NCI-H69 (cell line): ENCODE measurements around the gene KIR3DL2.
"Not testable (repeated sequence)": the region's sequence is repeated elsewhere in the genome, so short reads cannot be mapped to it uniquely, and the experiment has no call there.

Experiments used
- DNase-seq: peaks from one replicate; lab custom pipeline; 2025; lab: John Stamatoyannopoulos, UW

Gene KIR3DL2

DNA sequence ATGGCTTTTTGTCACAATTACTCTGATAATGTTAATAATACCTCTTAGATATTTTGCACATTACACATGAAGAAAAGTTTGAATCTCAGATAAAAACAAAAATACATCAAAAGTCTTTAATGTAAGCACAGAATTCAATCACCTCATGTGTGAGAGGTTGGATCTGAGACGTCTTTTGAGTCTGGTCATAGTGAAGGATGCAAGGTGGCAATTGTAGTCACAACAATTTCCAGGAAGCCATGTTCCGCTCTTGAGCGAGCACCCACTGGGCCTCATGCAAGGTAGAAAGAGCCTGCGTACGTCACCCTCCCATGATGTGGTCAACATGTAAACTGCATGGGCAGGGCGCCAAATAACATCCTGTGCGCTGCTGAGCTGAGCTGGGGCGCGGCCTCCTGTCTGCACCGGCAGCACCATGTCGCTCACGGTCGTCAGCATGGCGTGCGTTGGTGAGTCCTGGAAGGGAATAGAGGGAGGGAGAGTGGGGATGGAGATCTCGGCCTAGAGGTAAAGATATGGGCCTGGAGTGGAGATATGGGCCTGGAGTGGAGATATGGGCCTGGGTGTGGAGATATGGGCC, at the start of gene KIR3DL2:
Gene KIR3DL2, plus strand, starts transcription at position 383 of the 580 bp plus-strand sequence. Its CDS starts 33 bp downstream, at position 416.
- DNase-seq: not testable (repeated sequence)

GRCh38 chr19:54803410-54803809, 46.8 kb upstream of the KIR3DL2 start, which contains the start of gene KIR2DL4:
Gene KIR2DL4, plus strand, starts transcription at chr19:54803610. Its CDS starts 42 bp downstream, at chr19:54803652.
- DNase-seq: no peak

- no peak for DNase-seq
Observed at GRCh38 chr19:54804101-54804500, 46.1 kb upstream of the KIR3DL2 start.

DNA sequence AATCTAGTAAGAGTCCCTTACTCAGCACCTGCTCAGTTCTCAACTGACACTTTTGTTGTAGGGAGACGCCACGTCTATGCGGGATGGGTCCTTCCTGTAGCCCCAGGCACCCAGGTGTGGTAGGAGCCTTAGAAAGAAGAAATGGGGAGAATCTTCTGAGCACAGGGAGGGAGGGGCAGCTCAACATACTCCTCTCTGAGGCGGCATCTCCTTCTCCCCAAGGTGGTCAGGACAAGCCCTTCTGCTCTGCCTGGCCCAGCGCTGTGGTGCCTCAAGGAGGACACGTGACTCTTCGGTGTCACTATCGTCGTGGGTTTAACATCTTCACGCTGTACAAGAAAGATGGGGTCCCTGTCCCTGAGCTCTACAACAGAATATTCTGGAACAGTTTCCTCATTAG, 45.7 kb upstream of the KIR3DL2 start:
- no peak for DNase-seq

DNA sequence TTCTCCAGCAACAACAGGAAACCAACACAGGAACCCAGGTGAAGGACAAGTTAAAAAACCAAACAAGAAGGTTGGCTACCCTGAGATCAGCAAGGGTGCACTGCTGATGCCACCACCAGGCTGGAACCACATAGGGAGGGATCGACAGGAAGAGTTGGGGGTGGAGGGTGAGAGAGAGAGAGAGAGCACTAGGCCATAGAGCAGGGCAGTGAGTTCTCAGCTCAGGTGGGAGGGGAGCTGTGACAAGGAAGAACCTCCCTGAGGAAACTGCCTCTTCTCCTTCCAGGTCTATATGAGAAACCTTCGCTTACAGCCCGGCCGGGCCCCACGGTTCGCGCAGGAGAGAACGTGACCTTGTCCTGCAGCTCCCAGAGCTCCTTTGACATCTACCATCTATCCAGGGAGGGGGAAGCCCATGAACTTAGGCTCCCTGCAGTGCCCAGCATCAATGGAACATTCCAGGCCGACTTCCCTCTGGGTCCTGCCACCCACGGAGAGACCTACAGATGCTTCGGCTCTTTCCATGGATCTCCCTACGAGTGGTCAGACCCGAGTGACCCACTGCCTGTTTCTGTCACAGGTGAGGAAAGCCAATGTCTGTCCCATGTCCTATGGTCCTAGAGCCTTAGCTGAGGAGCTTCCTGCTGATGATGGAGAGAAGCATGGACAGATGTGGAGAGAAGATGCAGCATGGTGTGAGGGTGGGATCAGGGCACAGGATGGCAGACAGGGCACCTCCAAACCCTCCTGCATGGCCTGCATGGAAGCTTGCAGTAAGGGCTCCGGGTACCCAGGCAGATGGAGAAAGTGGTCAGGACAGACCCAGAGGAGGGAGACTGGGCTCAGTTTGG, 44.4 kb upstream of the KIR3DL2 start:
- DNase-seq: no peak

- DNase-seq: no peak
Observed at GRCh38 chr19:54806516-54806838, 43.8 kb upstream of the KIR3DL2 start.

GRCh38 chr19:54814571-54814970, 35.7 kb upstream of the KIR3DL2 start:
- DNase-seq: not testable (repeated sequence)

- not testable (repeated sequence) for DNase-seq
Observed at GRCh38 chr19:54816251-54816650, 34.0 kb upstream of the KIR3DL2 start, which contains the start of gene KIR3DL1. Gene KIR3DL1, plus strand, starts transcription at chr19:54816468.

DNA sequence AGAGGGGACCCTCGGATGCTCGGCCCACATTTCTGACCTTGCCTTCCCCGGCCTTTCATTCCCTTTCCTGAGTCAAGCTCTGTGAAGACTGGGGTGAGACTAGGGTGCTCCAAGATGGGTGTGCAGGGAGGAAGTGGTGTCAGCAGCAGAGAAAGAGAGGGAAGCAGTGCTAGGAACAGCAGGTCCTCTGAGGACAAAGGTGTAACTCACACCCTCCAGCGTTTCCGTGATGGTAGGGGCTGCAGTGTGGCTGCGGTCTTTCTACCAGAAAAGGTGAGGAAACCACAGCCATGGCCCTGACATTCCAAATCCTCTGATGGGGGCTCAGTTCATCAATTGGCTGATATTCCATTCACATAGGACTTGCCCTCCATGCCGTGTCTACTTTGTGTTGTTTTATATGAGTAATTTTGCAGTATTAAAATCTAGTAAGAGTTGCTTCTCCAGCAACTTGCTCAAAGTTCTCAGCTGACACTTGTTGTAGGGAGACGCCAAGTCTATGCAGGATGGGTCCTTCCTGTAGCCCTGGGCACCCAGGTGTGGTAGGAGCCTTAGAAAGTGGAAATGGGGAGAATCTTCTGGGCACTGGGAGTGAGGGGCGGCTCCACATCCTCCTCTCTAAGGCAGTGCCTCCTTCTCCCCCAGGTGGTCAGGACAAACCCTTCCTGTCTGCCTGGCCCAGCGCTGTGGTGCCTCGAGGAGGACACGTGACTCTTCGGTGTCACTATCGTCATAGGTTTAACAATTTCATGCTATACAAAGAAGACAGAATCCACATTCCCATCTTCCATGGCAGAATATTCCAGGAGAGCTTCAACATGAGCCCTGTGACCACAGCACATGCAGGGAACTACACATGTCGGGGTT, 32.3 kb upstream of the KIR3DL2 start:
- DNase-seq: no peak

- not testable (repeated sequence) for DNase-seq
Observed at GRCh38 chr19:54824416-54824815, 25.8 kb upstream of the KIR3DL2 start.

DNA sequence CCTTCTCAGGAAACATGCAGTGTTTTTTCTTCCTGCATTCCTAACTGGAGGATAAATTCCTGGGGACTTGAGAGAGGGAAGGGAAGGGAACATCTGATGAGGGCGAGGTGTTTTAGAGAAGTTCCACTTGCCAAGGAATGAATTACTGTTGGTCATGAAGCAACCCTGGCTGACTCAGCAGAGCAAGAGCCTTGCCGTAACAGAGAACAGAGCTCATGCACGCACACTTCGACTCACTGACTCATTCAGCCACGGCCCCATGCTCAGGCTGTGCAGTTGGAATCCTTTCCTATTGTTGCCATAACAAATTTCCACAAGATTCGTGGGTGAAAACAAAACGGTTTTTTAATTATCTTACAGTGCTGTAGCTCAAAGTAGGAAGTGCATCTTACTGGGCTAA, 24.9 kb upstream of the KIR3DL2 start:
- not testable (repeated sequence) for DNase-seq

GRCh38 chr19:54828064-54828463, 22.2 kb upstream of the KIR3DL2 start:
- DNase-seq: not testable (repeated sequence)

DNA sequence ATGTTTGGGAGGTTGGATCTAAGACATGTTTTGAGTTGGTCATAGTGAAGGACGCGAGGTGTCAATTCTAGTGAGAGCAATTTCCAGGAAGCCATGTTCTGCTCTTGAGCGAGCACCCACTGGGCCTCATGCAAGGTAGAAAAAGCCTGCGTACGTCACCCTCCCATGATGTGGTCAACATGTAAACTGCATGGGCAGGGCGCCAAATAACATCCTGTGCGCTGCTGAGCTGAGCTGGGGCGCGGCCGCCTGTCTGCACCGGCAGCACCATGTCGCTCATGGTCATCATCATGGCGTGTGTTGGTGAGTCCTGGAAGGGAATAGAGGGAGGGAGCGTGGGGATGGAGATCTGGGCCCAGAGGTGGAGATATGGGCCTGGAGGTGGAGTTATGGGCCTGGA, 17.7 kb upstream of the KIR3DL2 start, which contains the start of gene KIR2DS4:
Gene KIR2DS4, plus strand, starts transcription at position 181 of the 400 bp plus-strand sequence.
- not testable (repeated sequence) for DNase-seq

GRCh38 chr19:54835126-54835525, 15.1 kb upstream of the KIR3DL2 start:
- not testable (repeated sequence) for DNase-seq

DNA sequence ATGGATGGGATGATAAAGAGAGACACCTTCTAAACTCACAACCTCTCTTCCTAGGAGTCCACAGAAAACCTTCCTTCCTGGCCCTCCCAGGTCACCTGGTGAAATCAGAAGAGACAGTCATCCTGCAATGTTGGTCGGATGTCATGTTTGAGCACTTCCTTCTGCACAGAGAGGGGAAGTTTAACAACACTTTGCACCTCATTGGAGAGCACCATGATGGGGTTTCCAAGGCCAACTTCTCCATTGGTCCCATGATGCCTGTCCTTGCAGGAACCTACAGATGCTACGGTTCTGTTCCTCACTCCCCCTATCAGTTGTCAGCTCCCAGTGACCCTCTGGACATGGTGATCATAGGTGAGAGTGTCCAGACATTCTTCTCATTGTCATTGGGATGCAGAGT, 12.7 kb upstream of the KIR3DL2 start:
- not testable (repeated sequence) for DNase-seq

DNA sequence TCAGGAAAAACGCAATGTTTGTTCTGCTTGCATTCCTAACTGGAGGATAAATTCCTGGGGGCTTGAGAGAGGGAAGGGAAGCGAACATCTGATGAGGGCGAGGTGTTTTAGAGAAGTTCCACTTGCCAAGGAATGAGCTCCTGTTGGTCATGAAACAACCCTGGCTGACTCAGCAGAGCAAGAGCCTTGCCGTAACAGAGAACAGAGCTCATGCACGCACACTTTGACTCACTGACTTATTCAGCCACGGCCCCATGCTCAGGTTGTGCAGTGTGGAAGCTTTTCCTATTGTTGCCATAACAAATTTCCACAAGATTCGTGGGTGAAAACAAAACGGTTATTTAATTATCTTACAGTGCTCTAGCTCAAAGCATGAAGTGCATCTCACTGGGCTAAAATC, 7.1 kb upstream of the KIR3DL2 start:
- not testable (repeated sequence) for DNase-seq

DNA sequence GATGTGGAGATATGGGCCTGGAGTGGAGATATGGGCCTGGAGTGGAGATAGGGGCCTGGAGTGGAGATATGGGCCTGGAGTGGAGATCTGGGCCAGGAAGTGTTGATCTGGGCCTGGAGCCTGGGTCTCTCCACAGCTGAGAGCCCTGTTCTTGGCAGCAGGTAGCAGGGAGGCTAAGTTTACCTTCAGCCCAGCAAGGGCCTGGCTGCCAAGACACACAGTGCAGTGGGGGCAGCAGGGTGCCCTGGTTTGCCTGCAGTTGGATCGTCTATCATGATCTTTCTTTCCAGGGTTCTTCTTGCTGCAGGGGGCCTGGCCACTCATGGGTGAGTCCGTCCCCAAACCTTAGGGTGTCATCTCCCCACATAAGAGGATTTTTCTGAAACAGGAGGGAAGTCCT, 687 bp downstream of the KIR3DL2 start:
- no peak for DNase-seq

DNA sequence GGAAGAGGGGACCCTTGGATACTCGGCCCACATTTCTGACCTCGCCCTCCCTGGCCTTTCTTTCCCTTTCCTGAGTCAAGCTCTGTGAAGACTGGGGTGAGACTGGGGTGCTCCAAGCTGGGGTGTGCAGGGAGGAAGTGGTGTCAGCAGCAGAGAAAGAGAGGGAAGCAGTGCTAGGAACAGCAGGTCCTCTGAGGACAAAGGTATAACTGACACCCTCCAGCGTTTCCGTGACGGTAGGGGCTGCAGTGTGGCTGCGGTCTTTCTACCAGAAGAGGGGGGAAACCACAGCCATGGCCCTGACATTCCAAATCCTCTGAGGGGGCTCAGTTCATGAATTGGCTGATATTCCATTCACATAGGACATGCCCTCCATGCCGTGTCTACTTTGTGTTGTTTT, 1.1 kb downstream of the KIR3DL2 start:
- no peak for DNase-seq

GRCh38 chr19:54855241-54855640, 5.0 kb downstream of the KIR3DL2 start:
- not testable (repeated sequence) for DNase-seq

DNA sequence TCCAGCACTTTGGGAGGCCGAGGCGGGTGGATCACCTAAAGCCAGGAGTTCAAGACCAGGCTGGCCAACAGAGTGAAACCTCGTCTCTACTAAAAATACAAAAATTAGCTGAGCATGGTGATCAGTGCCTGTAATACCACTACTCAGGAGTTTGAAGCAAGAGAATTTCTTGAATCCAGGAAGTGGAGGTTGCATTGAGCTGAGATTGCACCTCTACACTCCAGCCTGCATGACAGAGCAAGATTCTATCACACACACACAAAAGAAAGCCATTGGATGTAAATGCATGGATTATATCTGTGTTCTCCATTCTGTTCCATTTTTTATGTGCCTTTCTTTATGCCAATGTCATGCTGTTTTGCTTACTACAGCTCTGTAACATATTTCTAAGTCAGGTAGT, 8.2 kb downstream of the KIR3DL2 start:
- not testable (repeated sequence) for DNase-seq

GRCh38 chr19:54859421-54859820, 9.2 kb downstream of the KIR3DL2 start:
- not testable (repeated sequence) for DNase-seq

GRCh38 chr19:54863459-54863858, 13.2 kb downstream of the KIR3DL2 start:
- not testable (repeated sequence) for DNase-seq
